HG03025 (cell line): Measurements from ENCODE around the gene SPATA19.

Experiments
- ATAC-seq: cut with Tn5 transposase; IDR thresholded peaks from one replicate; pipeline ENCODE4 v1.9.1; 2021; ENCODE audit warnings: mild to moderate bottlenecking, moderate library complexity; ENCODE audit not compliant: unreplicated experiment, low FRiP score

Gene SPATA19

GRCh38 chr11:133819746-133820315 is 25.5 kb downstream of the SPATA19 start:
- no peak for ATAC-seq

GRCh38 chr11:133819114-133819513 is 26.2 kb downstream of the SPATA19 start:
- ATAC-seq = no peak

GRCh38 chr11:133818302-133818701 is 27.0 kb downstream of the SPATA19 start:
- ATAC-seq = no peak

- ATAC-seq = no peak
These were observed 27.9 kb downstream of the SPATA19 start for GRCh38 chr11:133817449-133817848.

DNA sequence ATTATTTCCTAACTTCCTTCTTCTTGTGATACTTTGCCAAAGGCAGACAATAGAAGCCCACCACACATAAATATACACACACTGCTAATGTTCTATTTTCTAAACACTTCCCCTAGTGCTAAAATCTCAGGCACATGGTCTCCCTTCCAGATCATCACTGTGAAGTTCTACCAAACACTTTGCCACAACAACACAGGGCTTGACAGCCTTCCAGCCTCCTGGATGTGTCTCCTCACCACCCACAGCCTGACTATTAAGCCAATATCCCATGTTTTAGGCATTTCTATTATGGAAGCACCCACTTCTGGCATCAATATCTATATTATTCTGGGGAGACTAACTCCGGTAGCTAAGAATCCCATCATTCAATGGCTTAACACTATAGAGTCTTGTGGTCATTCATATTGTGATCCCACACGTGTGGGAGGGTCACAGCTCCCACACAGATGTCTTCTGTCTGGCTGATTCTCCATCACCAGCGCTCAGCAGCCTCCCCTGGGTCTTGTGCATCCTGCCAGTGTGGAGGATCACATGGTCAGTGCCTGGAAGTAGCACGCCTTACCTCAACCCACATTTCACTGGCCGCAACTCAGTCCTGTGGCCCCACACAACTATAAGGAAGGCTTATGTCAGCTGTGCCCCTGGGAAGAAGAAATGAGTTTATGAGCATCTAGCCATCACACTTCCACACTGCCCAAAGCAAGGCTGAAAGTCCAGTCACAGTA is 29.0 kb downstream of the SPATA19 start:
- no peak for ATAC-seq

GRCh38 chr11:133815636-133816035 is 29.7 kb downstream of the SPATA19 start:
- no peak for ATAC-seq

- ATAC-seq = no peak
These were observed 30.7 kb downstream of the SPATA19 start for GRCh38 chr11:133814588-133815100.

- ATAC-seq = no peak
These were observed 33.2 kb downstream of the SPATA19 start for GRCh38 chr11:133811850-133812685.

DNA sequence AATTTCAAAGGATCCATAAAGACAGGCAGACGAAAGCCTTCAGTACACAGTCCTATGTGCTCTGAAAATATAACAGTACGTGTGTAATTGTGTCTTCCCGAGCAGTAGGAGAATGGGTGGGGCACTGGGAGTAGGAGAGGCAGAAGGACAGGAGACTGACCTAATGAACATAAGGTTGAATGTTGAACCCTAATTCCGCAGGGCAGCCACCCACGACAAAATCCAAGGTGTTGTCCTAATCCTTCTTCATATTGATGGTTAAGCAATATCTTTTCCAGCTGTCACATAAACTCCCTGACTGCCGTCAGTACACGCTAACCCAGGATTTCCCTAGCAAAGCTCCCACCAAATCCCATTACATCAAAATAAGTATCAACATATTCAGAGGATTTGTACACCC is 34.5 kb downstream of the SPATA19 start:
- no peak for ATAC-seq

GRCh38 chr11:133809569-133810491 is 35.5 kb downstream of the SPATA19 start:
- ATAC-seq = no peak

DNA sequence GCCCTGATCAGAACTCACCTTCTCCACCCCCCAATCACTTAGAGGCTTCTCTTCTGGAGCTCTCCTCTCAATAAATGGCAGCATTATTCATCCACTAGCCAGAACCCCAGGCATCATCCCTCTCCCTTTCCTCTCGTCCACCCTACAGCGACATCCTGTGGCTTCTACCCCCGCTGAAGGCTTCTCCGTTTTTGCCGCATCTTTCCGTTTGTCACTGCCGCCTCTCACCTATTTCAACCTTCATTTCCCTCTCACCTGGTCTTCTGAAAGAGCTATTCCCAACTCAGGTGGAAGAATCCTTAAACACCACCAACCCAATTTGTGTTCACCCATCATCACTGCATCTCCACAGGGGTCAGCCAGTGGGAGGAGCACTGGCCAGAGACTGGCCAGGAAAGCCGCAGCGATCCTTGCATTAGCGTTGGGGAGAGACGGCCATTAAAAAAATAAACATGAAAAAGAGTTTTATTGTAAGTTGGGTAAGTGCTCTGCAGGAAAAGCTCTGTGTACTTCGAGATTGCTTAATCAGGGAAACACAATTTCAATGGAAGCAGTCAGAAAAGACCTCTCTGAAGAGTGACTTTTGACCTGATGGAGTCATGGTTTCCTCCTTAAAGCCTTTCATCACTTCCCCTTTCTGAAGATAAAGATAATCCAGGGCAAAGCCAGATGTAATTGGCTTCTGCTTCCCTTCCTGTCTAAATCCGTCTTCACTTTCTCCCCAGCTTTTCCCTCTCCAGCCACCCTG is 36.7 kb downstream of the SPATA19 start:
- ATAC-seq = no peak

DNA sequence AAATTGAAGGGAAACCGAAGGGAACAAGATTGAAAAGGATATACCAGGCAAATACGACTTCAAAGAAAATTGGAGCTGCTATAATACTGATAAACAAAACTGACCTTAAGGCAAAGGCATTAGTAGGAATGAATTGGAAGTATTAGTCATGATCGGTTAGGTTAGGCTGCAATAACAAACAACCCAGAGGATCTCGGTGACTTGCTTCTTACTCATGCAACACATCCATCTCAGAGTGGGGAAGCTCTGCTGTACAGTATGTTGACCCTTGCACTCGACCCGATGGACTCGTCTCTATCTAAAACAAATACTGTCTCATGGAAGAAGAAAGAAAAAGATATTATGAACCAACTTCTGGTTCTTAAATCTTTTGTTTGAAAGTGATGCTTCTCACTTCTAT is 42.3 kb downstream of the SPATA19 start:
- no peak for ATAC-seq

GRCh38 chr11:133801356-133801755 is 44.0 kb downstream of the SPATA19 start:
- ATAC-seq = no peak

DNA sequence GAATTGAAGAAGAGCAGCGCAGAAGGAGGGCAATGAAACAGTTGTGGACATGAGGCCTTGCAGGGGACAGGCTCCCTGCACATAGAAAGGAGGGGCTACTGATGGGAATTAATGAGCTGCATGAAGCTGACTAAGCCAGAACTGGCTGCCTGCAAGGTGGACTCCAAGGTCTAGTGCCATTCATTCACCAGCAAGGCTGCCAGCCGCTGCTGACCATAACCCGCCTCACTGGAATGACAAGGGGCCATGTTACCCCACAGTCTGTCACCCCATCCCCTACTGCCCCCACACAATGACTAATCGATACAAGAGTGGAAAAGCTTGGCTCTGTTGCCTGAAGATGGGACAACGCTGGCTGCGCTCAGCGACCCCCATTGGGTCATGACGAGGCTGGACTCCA is 44.6 kb downstream of the SPATA19 start:
- no peak for ATAC-seq

DNA sequence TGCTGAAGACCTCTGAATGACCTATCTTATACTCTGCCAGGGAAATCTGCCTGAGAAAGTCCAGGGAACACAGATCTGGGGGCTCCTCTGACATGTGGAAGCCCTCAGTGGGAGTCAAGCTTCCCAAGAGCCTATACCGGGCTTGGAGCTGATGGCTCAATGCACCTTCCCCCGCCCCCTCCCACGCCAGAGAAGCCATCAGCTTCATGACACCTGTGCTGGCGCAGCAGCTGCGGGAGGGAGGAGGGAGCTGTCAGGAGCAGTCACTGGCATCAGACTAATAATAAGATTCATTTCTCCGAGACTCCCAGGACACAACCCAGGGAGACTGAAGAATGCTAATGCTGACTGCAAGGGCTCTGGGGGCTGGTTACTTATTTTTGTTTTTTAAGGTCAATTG is 47.8 kb downstream of the SPATA19 start:
- ATAC-seq = no peak

GRCh38 chr11:133796043-133796795 is 49.1 kb downstream of the SPATA19 start:
- no peak for ATAC-seq

DNA sequence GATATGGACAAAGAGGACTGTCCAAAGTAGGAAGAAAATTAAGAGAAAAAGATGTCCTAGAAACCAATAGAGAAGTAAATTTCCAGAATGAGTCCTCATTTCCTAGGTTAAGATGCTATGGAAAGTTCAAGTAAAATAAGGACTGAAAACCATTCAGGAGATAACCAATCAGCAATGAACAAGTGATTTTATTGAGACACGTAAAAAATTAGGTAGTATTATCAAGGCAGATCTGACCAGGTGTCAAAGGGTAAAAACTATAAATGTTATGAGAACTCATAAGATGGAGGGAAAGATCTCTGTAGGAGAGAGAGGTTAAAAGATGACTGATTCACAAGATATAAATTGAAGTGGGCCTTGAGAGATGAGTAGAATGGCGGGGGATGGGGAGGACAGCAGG is 50.2 kb downstream of the SPATA19 start:
- no peak for ATAC-seq

- no peak for ATAC-seq
These were observed 51.1 kb downstream of the SPATA19 start for GRCh38 chr11:133794205-133794604.
